Measurements from ENCODE around the gene NCBP3.

NCBP3 gene

DNA sequence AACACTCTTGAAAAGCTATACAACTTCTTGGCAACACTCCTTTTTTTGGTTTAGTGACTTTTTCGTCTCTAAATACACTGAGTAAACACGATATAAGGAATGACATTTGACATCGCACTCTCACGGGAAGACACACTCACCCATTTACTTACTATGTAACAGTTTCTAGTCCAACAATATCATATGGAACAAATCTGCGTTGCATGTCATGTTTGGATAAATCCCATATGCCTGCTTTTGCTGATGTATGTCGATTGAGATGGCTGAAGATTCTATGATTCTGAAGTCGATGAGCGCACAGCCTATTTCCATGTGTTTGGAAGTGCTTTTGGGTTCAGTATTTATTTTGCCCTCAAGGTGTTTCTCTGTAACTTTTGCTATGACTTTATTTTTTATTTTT lies 63.3 kb downstream of the NCBP3 start:
- no peak for FAIRE-seq

DNA sequence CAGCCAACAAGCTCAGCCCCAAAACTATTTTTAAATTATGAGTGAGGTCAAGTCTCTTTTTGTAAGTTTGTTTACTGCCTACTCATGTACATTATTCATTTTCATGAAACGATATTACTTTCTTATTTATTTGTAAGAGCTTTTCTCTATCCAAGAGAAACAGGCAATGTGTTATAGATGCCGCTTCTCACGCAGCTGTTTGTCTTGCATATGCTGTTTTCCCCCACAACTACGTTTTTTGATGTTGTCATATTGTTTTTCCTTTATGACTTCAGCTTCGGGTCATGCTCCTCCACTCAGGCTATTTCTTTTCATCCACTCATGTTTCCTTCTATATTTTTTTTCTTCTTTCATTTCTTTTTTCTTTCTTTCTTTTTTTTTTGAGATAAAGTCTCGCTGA lies 65.1 kb downstream of the NCBP3 start:
- FAIRE-seq: no peak

DNA sequence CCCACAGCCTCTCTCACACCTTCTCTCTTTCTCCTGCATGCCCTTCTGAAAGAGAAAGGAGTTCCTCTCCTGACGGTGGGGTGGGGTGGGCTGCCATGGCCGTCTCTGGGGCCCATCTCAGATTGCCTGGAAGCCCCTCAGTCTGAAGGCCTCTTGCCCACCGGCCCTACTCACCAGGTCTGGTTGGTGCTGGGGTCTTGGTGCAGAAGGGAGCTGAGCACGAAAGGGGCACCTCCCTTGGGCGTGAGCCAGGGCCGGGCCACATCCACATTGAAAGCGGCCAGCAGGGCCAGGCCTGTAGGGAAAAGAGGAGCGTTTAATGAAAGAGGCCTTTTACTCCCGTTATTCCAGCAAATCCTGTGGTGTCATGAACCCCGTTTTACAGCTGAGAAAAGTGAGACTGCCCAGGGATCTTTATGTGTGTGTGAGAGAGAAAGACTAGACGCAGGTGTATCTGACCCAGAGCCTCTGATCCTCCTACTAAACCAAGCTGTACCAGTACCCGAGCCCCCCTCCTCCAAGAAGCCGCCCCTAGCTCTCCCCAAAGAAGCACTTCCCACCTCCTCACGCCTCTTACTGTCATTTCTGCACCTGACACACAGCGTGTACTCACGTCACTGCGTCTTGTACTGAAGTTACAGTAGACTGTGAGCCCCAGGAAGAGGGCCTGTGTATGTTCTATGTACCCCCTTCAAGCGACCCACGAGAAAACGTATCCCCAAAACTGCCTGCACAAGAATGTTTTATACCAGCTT lies 68.5 kb downstream of the NCBP3 start:
- no peak for FAIRE-seq

DNA sequence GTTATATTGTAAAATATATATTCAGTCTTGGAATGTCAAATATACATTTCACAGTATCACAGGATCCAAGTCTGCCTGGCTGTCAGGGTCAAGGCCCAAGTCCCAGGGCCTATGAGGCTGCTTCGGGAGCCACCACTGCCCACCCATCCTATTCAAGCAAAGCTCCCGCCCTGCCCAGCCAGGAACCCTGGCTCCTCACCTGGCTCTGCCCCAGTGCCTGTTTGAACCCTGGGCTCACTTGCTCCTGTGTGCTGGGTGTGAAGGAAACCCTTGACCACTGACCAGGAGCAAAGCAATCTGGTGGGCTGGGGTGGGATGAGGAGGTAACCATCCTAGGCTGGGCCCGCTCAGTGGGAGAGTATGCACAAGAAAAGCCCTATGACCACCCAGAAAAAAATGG lies 72.1 kb downstream of the NCBP3 start:
- no peak for FAIRE-seq

DNA sequence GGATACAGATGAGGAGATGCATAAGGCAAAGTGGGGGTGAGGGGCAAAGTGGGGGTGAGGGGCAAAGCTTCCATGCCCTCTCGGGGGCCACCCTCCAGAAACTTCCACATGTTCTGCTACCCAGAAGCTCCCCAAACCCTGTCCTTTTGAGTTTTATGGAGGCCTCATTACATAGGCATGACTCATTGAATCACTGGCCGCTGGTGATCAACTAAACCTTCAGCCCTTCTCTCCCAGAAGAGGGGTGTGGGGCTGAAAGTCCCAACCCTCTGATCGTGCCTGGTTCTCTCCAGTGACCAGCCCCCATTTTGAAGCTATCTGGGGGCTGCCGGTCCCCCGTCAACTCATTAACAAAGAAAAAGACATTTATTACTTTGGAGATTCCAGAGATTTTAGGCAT lies 72.5 kb downstream of the NCBP3 start:
- no peak for FAIRE-seq

DNA sequence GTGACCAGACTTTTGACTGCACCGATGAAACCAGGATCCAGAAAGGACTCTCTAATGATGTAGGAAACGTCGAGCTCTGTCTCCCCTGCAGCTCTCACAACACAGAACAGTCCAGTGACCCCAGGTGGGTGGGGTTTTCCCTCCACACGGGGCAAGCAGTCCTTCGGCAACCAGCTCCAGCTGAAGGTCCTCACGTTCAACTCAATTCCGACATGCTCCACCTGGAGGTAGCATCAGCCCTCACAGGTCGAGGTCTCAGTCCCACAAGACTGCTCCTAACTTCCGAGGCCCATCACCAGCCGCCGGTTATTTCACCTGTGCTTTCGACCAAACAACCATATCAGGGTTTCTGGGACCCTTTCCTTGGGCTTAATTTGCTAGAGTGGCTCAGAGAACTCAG lies 73.3 kb downstream of the NCBP3 start:
- FAIRE-seq: no peak

DNA sequence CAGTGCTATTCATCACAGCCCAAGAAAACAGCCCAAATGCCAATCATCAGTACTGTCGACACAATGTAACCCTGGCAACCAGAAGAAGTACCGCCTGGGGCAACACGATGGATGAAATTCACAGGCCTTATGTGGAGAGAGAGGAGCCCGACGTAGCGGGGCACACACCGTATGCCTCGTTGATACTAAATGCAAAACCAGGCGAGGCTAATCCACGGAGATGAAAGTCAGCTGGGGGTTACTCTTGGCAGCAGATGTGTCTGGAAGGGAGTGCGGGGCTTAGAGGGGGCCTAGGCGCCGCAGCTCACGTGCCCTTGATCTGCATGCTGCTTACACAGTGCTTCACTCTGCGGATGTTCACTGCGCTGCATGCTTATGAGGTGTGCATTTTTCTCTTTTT lies 74.9 kb downstream of the NCBP3 start:
- FAIRE-seq: no peak

DNA sequence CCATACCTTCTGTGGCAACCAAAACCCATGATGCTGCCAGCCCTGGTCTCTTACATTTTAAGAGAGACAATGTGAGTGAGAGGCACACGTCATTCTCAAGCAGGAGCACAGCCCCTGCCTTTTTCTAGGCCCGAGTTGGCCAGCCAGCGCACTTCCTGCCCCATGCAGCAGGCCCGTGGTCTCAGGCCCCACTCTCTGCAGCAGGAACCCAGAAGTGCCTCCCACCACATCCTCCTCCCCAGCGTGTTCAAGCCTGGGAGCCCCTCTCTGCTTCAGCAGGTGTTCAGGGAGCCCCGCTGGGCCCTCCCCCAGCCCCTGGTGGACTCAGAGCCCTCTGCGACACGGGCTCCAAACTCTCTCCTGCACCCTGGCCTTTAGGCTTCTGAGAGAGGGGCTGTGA lies 75.6 kb downstream of the NCBP3 start:
- no peak for FAIRE-seq

DNA sequence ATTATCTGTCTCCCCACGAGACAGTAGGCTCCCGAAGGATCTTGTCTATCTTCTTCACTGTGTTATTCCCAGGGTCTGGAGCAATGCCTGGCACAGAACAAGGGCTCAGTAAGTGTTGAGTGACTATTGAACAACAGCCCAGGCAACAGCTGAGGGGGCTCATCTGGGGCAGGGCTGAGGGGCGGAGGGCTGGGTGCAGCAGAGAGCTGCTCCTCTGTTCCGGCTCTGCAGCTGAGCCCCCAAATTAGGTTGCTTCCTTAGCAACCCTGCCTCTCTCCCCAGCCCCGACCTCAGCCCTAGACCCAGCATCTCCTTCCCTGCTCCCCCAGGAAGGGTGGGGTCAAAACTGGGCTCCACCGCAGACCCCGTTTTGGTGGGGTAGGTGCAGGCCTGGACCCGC lies 77.3 kb downstream of the NCBP3 start:
- no peak for FAIRE-seq

DNA sequence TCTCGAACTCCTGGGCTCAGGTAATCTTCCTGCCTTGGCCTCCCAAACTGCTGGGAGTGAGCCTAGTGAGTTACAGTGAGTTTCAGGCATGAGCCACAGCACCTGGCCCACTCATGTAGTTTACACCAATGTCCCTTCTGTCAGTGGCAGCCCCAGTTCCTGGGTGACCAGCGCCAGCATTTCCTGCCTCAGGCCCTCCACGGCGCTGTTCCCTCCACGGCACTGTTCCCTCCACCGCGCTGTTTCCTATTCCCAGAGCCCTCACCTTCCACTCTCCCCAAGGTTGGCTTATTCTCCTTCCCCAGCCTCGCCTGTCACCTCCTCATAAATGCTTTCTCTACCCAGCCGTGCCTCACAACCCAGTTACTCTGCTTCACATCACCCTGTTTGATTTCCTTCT lies 77.7 kb downstream of the NCBP3 start:
- FAIRE-seq: no peak

DNA sequence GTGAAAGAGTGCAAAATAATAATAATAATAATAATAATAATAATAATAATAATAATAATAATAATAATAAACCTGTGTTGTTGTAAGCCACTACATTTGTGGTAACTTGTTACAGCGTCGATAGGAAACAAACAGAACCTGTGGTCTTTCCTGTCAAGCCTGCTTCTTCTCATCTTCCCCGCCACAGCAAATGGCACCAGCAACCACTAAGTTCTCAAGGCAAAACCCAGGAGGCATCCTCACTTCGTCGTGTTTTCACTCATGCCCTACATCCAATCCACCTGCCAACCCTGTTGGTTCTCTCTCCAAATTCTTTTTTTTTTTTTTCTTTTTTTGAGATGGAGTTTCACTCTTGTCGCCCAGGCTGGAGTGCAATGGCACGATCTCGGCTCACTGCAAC lies 79.3 kb downstream of the NCBP3 start:
- FAIRE-seq: no peak

DNA sequence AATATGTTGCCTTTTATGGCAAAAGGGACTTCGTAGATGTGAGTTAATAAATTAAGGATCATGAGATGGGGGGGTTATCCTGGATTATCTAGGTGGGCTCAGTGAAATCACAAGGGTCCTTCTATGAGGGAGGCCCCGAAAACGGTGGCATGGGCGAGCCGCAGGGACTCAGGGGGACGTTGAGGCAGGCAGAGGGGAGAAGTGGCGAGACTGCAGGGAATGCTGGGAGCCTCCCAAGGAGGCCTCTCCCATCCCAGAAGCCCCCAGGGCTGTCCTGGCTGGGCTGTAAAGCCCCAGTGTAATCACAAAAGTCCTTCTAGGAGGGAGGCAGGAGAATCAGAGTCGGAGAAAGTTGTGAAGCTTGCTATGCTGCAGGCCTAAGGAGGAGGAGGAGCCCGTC lies 80.1 kb downstream of the NCBP3 start:
- no peak for FAIRE-seq

DNA sequence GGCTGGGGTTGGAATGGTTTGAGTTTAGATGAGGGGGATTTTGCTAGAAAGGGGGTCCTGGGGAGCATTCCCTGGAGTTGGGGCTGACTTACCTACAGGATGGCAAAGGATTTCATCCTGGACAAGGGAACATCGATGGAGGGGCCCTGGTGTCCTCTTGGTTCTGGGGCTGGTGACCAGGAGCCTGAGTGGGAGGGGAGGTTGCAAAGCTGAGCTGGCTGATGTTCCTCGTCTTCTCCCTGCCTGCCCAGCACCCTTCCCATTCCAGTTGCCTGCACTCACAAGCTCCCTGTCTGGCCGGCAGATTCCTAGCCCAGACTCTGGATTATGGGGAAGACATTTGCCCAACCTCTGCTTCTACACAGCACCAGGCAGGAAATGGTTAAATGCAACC lies 82.3 kb downstream of the NCBP3 start:
- FAIRE-seq: no peak

DNA sequence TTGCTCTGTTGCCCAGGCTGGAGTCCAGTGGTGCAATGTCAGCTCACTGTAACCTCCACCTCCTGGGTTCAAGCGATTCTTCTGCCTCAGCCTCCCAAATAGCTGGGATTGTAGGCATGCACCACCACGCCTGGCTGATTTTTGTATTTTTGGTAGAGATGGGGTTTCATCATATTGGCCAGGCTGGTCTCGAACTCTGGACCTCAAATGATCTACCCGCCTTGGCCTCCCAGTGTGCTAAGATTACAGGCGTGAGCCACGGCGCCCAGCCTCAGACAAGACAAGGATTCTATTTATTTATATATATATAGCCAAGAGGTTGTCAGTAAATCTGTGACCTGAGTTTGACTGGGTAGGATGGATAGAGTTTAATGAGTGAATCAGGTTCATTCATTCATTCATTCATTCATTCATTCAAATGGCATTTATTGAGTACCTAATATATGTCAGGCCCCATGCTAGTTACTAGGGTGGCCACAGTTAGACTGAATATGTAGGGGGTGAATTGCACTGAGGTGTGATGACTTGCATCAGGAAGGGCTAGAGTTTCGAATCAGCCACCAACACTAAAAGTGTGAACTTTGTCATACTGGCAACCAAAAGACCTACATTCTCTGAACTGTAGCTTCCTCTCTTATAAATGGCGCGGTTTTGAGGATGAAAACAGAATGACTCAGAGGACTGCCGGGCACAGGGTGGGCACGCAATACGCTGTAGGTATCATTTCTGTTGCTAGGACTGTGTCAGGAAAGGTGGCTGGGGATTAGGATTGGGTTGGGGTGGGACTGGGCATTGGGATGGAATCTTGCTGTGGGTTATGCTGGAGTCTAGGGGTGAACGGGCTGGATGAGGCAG lies 82.9 kb downstream of the NCBP3 start:
- FAIRE-seq: no peak

DNA sequence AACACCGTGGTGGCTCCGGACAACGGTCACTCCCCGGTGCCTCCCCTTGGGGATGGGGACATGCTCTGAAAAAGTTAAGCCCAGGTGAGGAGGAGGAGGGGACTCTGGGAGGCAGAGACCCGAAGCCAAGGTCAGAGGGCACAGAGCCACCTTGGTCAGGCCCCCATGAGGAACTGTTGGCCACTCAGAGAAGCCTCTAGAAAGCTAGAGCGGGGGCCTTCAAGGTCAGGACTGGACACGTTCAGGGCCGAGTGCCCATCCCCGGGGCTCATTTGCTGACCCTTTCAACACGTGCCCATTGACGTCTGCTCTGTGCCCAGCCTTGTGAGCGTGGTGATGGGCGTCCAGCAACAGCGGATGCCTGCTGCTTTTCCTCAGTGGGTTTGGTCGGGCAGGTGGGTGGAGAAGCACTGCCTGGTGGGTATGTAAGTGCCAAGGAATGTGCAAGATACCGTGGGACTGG lies 84.1 kb downstream of the NCBP3 start:
- FAIRE-seq: no peak

DNA sequence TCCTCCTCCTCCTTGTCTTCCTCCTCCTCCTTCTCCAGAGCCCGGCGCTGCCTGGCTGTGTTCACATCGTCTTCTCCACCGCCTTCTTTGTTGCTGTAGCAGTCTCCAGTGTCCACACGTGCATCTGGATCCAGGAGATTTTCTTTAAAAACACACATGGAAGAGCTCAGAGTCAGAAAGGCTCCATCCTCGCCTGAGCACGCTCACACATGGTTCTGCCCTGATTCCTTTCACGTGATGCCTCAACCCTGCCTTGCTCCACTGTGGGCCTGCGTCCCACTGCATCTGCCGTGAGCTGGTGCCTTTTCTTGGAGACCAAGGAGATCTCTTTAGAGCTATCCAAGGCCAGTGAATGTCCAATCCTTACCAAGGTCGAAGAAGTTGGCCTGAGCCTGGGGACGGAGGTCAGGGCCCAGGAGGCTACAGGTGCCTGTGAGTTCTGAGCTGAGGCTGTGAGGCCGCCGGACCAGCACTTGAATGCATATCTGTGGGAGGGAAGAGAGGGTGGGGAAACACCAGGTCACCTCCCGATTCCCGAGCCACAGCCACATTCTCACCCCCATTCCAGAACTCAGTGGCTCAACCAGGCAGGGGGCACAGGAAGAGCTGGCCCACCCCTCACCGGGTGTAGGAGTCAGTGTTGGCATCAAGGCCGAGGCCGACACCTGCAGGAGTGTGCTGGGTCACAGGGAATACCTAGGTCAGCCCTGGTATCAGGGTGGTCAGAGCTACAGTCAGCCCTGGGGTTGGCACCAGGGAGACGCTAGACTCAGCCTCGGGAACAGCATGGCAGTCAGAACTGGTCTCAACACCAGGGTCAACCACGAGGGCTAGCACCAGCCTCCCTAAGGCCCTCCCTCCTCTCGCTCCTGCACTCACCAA lies 84.8 kb downstream of the NCBP3 start:
- FAIRE-seq: no peak

DNA sequence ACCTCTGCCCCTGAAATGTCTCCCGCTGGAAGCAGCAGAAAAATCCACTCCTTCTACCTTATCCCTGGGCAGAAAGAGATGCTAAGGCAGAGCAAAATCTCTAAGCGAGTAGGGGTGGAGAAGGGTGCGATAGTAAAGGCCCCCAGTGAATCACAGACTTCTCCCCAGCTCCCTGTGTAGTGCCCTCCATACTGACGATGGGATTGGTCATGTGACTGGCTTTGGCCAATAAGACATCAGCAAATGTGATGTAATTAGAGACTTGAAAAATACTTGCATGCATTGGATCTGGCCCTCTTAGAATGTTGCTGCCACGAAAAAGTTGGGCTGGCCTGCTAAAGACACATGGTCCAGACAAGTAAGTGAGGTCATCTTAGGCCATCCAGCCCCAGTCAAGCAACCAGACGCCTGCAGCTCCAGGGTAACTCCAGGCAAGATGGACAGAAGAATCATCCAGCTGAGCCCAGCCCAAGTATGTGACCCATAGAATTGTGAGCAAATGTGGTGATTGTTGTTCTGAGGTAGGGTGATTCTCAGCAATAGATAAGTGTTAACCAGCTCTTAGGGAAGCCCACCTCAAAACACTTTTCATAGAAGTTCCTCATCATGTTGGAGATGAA lies 86.3 kb downstream of the NCBP3 start:
- FAIRE-seq: no peak

DNA sequence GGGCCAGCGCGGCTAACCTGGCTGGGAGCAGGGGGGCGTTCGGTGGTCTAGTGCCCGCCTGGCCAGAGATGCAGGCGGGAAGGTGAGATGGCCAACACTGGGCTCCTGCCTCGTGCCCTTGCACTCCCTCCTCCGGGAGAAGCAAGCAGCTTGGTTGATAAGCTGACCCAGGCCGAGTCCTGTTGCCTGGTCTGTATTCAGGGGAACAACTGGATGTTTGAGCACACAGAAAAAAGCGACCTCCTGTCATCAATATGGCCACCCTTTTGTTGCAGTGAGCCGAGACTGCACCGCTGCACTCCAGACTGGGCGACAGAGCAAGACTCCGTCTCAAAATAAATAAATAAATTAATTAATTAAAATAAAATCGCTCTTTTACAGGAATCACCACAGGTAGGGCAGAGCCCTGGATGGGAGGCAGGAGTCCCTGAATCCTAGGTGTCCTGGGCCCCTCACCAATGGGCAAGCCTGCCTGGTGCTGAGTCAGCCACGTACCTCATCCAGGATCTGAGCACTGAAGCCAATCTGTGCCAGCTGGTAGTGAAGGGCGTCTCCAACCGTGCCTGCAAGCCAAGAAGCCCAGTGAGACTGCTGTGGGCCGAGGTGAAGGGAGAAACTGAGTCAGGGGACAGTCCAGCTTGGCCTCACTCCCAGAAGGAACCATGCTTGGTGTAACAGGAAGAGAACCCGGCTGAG lies 90.6 kb downstream of the NCBP3 start:
- FAIRE-seq: no peak

DNA sequence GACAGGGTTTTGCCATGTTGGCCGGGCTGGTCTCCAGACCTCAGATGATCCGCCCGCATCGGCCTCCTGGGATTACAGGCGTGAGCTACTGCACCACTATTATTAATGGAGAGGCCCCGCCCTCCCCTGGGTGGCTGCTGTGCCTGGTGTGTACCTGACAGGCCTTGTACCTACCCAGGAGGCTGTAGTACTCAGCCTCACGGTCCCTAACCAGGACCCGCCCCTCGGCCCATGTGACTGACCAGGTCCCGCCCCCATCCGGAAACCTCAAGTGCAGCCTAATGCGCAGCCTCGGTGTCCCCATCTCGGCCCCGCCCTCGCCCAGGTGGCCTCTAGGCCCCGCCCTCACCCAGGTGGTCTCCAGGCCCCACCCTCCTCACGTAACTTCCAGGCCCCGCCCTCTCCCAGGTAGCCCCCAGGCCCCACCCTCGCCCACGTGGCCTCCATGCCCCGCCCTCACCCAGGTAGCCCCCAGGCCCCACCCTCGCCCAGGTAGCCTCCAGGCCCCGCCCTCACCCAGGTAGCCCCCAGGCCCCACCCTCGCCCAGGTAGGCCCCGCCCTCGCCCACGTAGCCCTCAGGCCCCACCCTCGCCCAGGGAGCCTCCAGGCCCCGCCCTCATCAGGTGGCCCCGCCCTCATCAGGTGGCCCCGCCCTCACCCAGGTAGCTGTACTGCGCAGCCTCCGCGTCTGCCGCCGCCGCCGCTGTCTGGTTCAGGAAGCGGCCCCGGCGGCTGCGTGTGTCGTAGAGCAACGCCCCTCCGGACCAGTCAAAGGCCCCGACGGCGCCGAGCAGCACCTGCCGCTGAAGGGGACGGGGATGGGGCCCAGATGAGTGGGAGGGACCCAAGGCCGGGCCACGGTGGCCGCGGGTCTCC lies 91.3 kb downstream of the NCBP3 start:
- FAIRE-seq: no peak

DNA sequence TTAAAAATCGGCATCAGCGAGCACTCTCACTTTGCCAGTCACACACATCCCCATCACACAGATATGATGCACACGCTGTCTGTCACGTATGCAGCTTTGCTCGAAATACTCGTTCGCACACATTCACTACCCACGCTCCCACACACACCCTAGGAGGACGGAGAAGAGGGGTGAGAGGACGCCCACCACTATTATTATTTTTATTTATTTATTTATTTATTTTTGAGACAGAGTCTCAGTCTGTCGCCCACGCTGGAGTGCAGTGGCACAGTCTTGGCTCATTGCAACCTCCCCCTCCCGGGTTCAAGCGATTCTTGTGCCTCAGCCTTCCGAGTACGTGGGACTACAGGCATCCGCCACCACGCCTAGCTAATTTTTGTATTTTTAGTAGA lies 92.0 kb downstream of the NCBP3 start:
- no peak for FAIRE-seq

DNA sequence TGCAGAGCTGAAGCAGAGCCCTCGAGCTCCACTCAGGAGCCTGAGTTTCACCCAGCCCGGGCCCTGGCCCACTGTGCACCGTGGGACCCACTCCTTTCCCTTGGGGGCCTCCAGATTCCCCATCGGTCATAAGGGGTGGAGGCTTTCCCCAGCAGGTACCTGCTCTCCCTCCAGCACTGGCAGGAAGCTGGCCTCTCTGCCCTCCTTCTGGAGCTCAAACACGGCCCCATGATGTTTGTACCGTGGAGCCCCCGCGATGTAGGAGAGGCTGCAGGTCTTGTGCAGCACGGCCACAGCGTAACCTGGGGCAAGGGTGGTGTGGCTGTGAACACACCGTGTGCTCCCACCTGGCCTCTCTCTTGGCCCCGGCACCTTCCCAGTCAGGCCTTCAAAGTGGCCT lies 92.4 kb downstream of the NCBP3 start:
- FAIRE-seq: no peak

Data from A204.1 (cell line).